Sigmoid colon (tissue), 7 donors: Measurements from ENCODE around the gene SCTR. TPM values are rescaled to one million over a fixed set of nuclear protein-coding genes. Genes with fewer than 3 reads are reported as not detected.

Experiments used
- DNase-seq: peaks from one replicate; pipeline ENCODE4 v3.0.0-alpha.2; 2019
- H3K27ac ChIP-seq, 4 donors: fragments of 200-600 bp; sonication (generic); one replicate each; pipeline ENCODE4 v1.5.1; 2016 to 2019; ENCODE audit warnings: mild to moderate bottlenecking in 1 of 4
- H3K27me3 ChIP-seq, 3 donors: fragments of 200-600 bp; sonication (generic); one replicate each; pipeline ENCODE4 v1.5.1; 2019; ENCODE audit warnings: mild to moderate bottlenecking in 1 of 3
- H3K36me3 ChIP-seq, 4 donors: fragments of 200-600 bp; sonication (generic); one replicate each; pipeline ENCODE4 v1.5.1; 2016 to 2019
- H3K4me1 ChIP-seq, 4 donors: fragments of 200-600 bp; sonication (generic); one replicate each; pipeline ENCODE4 v1.5.1; 2017 to 2019
- H3K4me3 ChIP-seq, 4 donors: fragments of 200-600 bp; sonication (generic); one replicate each; pipeline ENCODE4 v1.5.1; 2017 to 2019; ENCODE audit warnings: mild to moderate bottlenecking in 2 of 4, moderate library complexity in 1 of 4
- H3K9me3 ChIP-seq, 4 donors: fragments of 200-600 bp in 3 of 4; sonication (generic) in 3 of 4; one replicate each; pipeline versions ENCODE4 v1.5.1 to v1.6.1; 2013 to 2019
- CTCF ChIP-seq, 4 experiments: fragments of 450-650 bp in 3 of 4; fragments of 200-600 bp in 1 of 4; IDR thresholded peaks; one replicate each; pipeline ENCODE4 v1.5.1; 2016 to 2019; ENCODE audit warnings: antibody characterized with exemption in 4 of 4, mild to moderate bottlenecking in 3 of 4, moderate library complexity in 2 of 4
- EP300 ChIP-seq, 4 donors: sonication (generic); formaldehyde crosslinking; IDR thresholded peaks; one replicate each; pipeline ENCODE4 v1.6.1; 2017; ENCODE audit warnings: antibody characterized with exemption in 4 of 4
- POLR2A ChIP-seq, 2 donors: fragments of 450-650 bp; IDR thresholded peaks; one replicate each; pipeline ENCODE4 v1.6.1; 2016; ENCODE audit warnings: antibody characterized with exemption in 2 of 2, mild to moderate bottlenecking in 2 of 2, moderate library complexity in 2 of 2
- POLR2AphosphoS5 ChIP-seq, 4 donors: sonication (generic); formaldehyde crosslinking; IDR thresholded peaks; one replicate each; pipeline ENCODE4 v1.6.1; 2017; ENCODE audit warnings: antibody characterized with exemption in 4 of 4
- WGBS, 2 donors: extraction: QIAGEN DNeasy Blood & Tissue Kit; methylation state at CpG; one replicate each; pipeline ENCODE4 v1.1.7; 2013; 5-methylcytosine and 5-hydroxymethylcytosine counted together
- intact Hi-C: fragments of 100-400 bp; cut with DNase I; formaldehyde crosslinking; loops from one replicate; pipeline ENCODE4 v1.15.1; 2023
- polyA plus RNA-seq, 3 donors: library from polyadenylated mRNA; stranded (reverse); fragments of 200-250 nt; gene quantifications; one replicate each; pipeline ENCODE4 v1.2.3, GENCODE V29; 2013
- total RNA-seq, 4 donors: library from RNA; depleted of rRNA; stranded (reverse); fragments of >200 nt; gene quantifications; one replicate each; pipeline ENCODE4 v1.1.0, GENCODE V29; 2016
- donor health status: healthy with polysubstance abuse.
- donor health status: Bipolar disorder and iron deficiency.
- donor health status: healthy.

Gene SCTR
- total and polyA plus RNA-seq, 7 donors = 0.16 TPM; not detected in 6

GRCh38 chr2:119477113-119477505 lies 47.2 kb downstream of the SCTR start:
- Histone ChIP-seq H3K36me3 (no peaks in the 10 kb centered on the region), H3K4me1 (peaks cover 0 to 5% (median 0%) of the 10 kb centered on the region in 4 donors), H3K27ac (no peak overlapping the region), H3K4me3 (no peak overlapping the region), H3K9me3 (no peaks in the 10 kb centered on the region), H3K27me3 (peaks cover 0 to 9% (median 0%) of the 10 kb centered on the region in 3 donors)
- TF ChIP-seq POLR2A (IDR thresholded peaks at IDR 0.05) = no peak
- no peak for TF ChIP-seq EP300 (IDR thresholded peaks at IDR 0.05)
- no peak for TF ChIP-seq CTCF (IDR thresholded peaks at IDR 0.05)
- no peak for TF ChIP-seq POLR2AphosphoS5 (IDR thresholded peaks at IDR 0.05)
- WGBS, 2 donors = 68 to 75% methylated on average over 9 of the region's 9 CpGs
- peak; percentile 17 for DNase-seq
- intact Hi-C loops = loop anchor here (5.0 kb wide), 1 partner anchor 595 kb away; no protein-coding TSS in a partner anchor

- H3K4me1 ChIP-seq = peaks cover 0 to 5% (median 0%) of the 10 kb centered on the region in 4 donors
- H3K27me3 ChIP-seq = peaks cover 0 to 9% (median 0%) of the 10 kb centered on the region in 3 donors
- no peaks in the 10 kb centered on the region for H3K9me3 ChIP-seq
- no peaks in the 10 kb centered on the region for H3K36me3 ChIP-seq
- TF ChIP-seq POLR2AphosphoS5 (IDR thresholded peaks at IDR 0.05) (no peak), EP300 (IDR thresholded peaks at IDR 0.05) (no peak), CTCF (IDR thresholded peaks at IDR 0.05) (peak in 3 of 4 experiments; percentile 71 to 92 (median 81)), POLR2A (IDR thresholded peaks at IDR 0.05) (no peak)
- intact Hi-C loops = loop anchor here (1.0 to 5.0 kb wide), 2 partner anchors 69 to 594 kb away; no protein-coding TSS in a partner anchor
- WGBS, 2 donors = 20 to 32% methylated on average over 20 of the region's 20 CpGs
- peak; percentile 71 for DNase-seq
- H3K4me3 ChIP-seq = no peak overlapping the region
- H3K27ac ChIP-seq = no peak overlapping the region
These were observed 47.8 kb downstream of the SCTR start for GRCh38 chr2:119476301-119477112.

- Histone ChIP-seq H3K4me1 (peaks cover 0 to 5% (median 0%) of the 10 kb centered on the region in 4 donors), H3K27ac (no peak overlapping the region), H3K4me3 (no peak overlapping the region), H3K9me3 (no peaks in the 10 kb centered on the region), H3K27me3 (peaks cover 0 to 9% (median 0%) of the 10 kb centered on the region in 3 donors), H3K36me3 (no peaks in the 10 kb centered on the region)
- 79 to 84% methylated on average over 6 of the region's 6 CpGs for WGBS, 2 donors
- intact Hi-C loops = loop anchor here (1.0 to 5.0 kb wide), 2 partner anchors 69 to 594 kb away; no protein-coding TSS in a partner anchor
- no peak for TF ChIP-seq EP300 (IDR thresholded peaks at IDR 0.05)
- no peak for TF ChIP-seq POLR2A (IDR thresholded peaks at IDR 0.05)
- TF ChIP-seq POLR2AphosphoS5 (IDR thresholded peaks at IDR 0.05) = no peak
- TF ChIP-seq CTCF (IDR thresholded peaks at IDR 0.05) = no peak
- peak; percentile 46 for DNase-seq
These were observed 48.4 kb downstream of the SCTR start for GRCh38 chr2:119475857-119476244.

- intact Hi-C loops = loop anchor here (5.0 kb wide), 1 partner anchor 593 kb away; no protein-coding TSS in a partner anchor
- WGBS, 2 donors = 89 to 90% methylated on average over 9 of the region's 9 CpGs
- H3K4me1 ChIP-seq = peaks cover 0 to 5% (median 0%) of the 10 kb centered on the region in 4 donors
- no peak overlapping the region for H3K4me3 ChIP-seq
- DNase-seq = peak; percentile 29
- no peak for TF ChIP-seq EP300 (IDR thresholded peaks at IDR 0.05)
- no peak for TF ChIP-seq POLR2A (IDR thresholded peaks at IDR 0.05)
- TF ChIP-seq POLR2AphosphoS5 (IDR thresholded peaks at IDR 0.05) = no peak
- no peak for TF ChIP-seq CTCF (IDR thresholded peaks at IDR 0.05)
- H3K9me3 ChIP-seq = no peaks in the 10 kb centered on the region
- no peak overlapping the region for H3K27ac ChIP-seq
- H3K27me3 ChIP-seq = peaks cover 0 to 9% (median 0%) of the 10 kb centered on the region in 3 donors
- no peaks in the 10 kb centered on the region for H3K36me3 ChIP-seq
These were observed 48.9 kb downstream of the SCTR start for GRCh38 chr2:119475225-119475856.
